GM23338 (cell line): ENCODE results near the gene TTPAL. TPM values are rescaled to one million over a fixed set of nuclear protein-coding genes. Genes with fewer than 3 reads are reported as not detected.

ENCODE experiments used
- ATAC-seq: fragments of 200-7000 bp; cut with Tn5 transposase; 3 replicates; pipeline ENCODE4 v1.9.1; 2020
- DNase-seq: peaks from one replicate; pipeline ENCODE4 v3.0.0-alpha.2; 2015; ENCODE audit warnings: low spot score
- H2AFZ ChIP-seq: fragments of 200-600 bp; sonication (generic); 2 replicates; pipeline ENCODE4 v1.8.0; 2016; ENCODE audit warnings: antibody characterized with exemption, mild to moderate bottlenecking, moderate library complexity
- H3F3A ChIP-seq: fragments of 200-600 bp; sonication (generic); replicated peaks from 2 replicates; pipeline ENCODE4 v1.8.0; 2017; ENCODE audit warnings: antibody characterized with exemption, mixed run types, low read depth
- H3K27ac ChIP-seq: fragments of 200-600 bp; sonication (generic); 2 replicates; pipeline ENCODE4 v1.6.1; 2016; ENCODE audit warnings: low read depth
- H3K27me3 ChIP-seq: fragments of 200-600 bp; sonication (generic); 2 replicates; pipeline ENCODE4 v1.8.0; 2016; ENCODE audit warnings: mild to moderate bottlenecking, mixed run types, moderate library complexity; ENCODE audit not compliant: insufficient read depth
- H3K36me3 ChIP-seq: fragments of 200-600 bp; sonication (generic); 2 replicates; pipeline ENCODE4 v1.8.0; 2016; ENCODE audit warnings: mild to moderate bottlenecking; ENCODE audit not compliant: insufficient read depth
- H3K4me1 ChIP-seq: fragments of 200-600 bp; sonication (generic); 2 replicates; pipeline ENCODE4 v1.8.0; 2016; ENCODE audit warnings: mild to moderate bottlenecking, moderate library complexity; ENCODE audit not compliant: insufficient read depth
- H3K4me2 ChIP-seq: fragments of 200-600 bp; sonication (generic); 2 replicates; pipeline ENCODE4 v1.7.1; 2017; ENCODE audit warnings: mixed run types
- H3K4me3 ChIP-seq: fragments of 200-600 bp; sonication (generic); 2 replicates; pipeline ENCODE4 v1.6.1; 2016; ENCODE audit warnings: mixed run types
- H3K79me2 ChIP-seq: fragments of 200-600 bp; sonication (generic); replicated peaks from 2 replicates; pipeline ENCODE4 v1.8.0; 2017; ENCODE audit warnings: mild to moderate bottlenecking; ENCODE audit not compliant: insufficient read depth
- H3K9me2 ChIP-seq: fragments of 200-600 bp; sonication (generic); 2 replicates; pipeline ENCODE4 v1.8.0; 2017; ENCODE audit not compliant: insufficient read depth
- H4K20me1 ChIP-seq: fragments of 200-600 bp; sonication (generic); replicated peaks from 2 replicates; pipeline ENCODE4 v1.8.0; 2017; ENCODE audit warnings: mild to moderate bottlenecking; ENCODE audit not compliant: insufficient read depth
- H3K27ac Mint-ChIP-seq: 2 replicates; pipeline ENCODE4 v1.8.0; 2020; ENCODE audit warnings: inconsistent platforms, mild to moderate bottlenecking, moderate library complexity, mixed read lengths
- H3K27me3 Mint-ChIP-seq: 3 replicates; pipeline ENCODE4 v1.8.0; 2022; ENCODE audit warnings: low read depth, mild to moderate bottlenecking, moderate library complexity, mixed read lengths, inconsistent platforms; ENCODE audit not compliant: insufficient read depth, poor library complexity
- H3K36me3 Mint-ChIP-seq: 3 replicates; pipeline ENCODE4 v1.8.0; 2021; ENCODE audit warnings: low read depth, mild to moderate bottlenecking, inconsistent platforms, moderate library complexity, mixed read lengths
- H3K4me1 Mint-ChIP-seq: 3 replicates; pipeline ENCODE4 v1.8.0; 2020; ENCODE audit warnings: mild to moderate bottlenecking, inconsistent platforms, mixed read lengths
- H3K4me3 Mint-ChIP-seq: 3 replicates; pipeline ENCODE4 v1.8.0; 2021; ENCODE audit warnings: moderate library complexity, mild to moderate bottlenecking, inconsistent platforms, mixed read lengths
- H3K9me3 Mint-ChIP-seq: 3 replicates; pipeline ENCODE4 v1.8.0; 2020; ENCODE audit warnings: moderate library complexity, mild to moderate bottlenecking, inconsistent platforms, mixed read lengths
- CREB1 ChIP-seq: fragments of 250-450 bp; sonication (Bioruptor Pico); IDR thresholded peaks from 2 replicates; pipeline ENCODE4 v1.5.0; 2020; ENCODE audit warnings: low read depth, mild to moderate bottlenecking, moderate library complexity
- CTCF ChIP-seq, 2 experiments: fragments of 200-600 bp in 1 of 2; sonication (generic) in 1 of 2; conservative IDR thresholded peaks; 2 replicates each; pipeline versions ENCODE4 v1.5.1 to v1.6.1; 2016 to 2017; ENCODE audit warnings: antibody characterized with exemption in 2 of 2, low read depth in 2 of 2, mild to moderate bottlenecking in 2 of 2, moderate library complexity in 1 of 2
- ETS1 ChIP-seq: IDR thresholded peaks from 2 replicates; pipeline ENCODE4 v1.6.1; 2016; ENCODE audit warnings: antibody characterized with exemption
- EZH2phosphoT487 ChIP-seq: fragments of 200-600 bp; sonication (generic); IDR thresholded peaks from one replicate; pipeline ENCODE4 v1.8.1; 2018; ENCODE audit warnings: antibody characterized with exemption; ENCODE audit not compliant: unreplicated experiment
- JUNB ChIP-seq: IDR thresholded peaks from one replicate; pipeline ENCODE4 v1.6.1; 2016; ENCODE audit warnings: antibody characterized with exemption; ENCODE audit not compliant: unreplicated experiment
- STAT1 ChIP-seq: IDR thresholded peaks from one replicate; pipeline ENCODE4 v1.6.1; 2016; ENCODE audit warnings: antibody characterized with exemption; ENCODE audit not compliant: unreplicated experiment
- ZNF114 ChIP-seq: fragments of 250-450 bp; sonication (Bioruptor Pico); IDR thresholded peaks from 2 replicates; pipeline ENCODE4 v1.5.0; 2020; ENCODE audit warnings: mild to moderate bottlenecking, moderate library complexity
- polyA plus RNA-seq: library from polyadenylated mRNA; unstranded; fragments of >200 nt; fragmentation: Nextera tagmentation; extraction: Ambion mirVana; gene quantifications from 2 replicates; pipeline ENCODE4 v1.2.1, GENCODE V29; 2016
- total RNA-seq: library from RNA; depleted of rRNA; stranded (reverse); fragments of >200 nt; shearing (Covaris generic); gene quantifications from 2 replicates; pipeline ENCODE4 v1.2.3, GENCODE V29; 2014
- TF ChIP-seq, protein P1 (sequence below): IDR thresholded peaks from one replicate; pipeline ENCODE4 v1.6.1; 2018; ENCODE audit warnings: antibody characterized with exemption; ENCODE audit not compliant: unreplicated experiment
- TF ChIP-seq, protein P2 (sequence below): fragments of 250-450 bp; sonication (Bioruptor Pico); IDR thresholded peaks from 2 replicates; pipeline ENCODE4 v1.5.0; 2020; ENCODE audit warnings: mild to moderate bottlenecking, moderate library complexity

TTPAL gene
- total and polyA plus RNA-seq, 2 experiments from 2014 or later, result 3.7 to 10.2 TPM

GRCh38 chr20:44513871-44514270, 38.2 kb downstream of the TTPAL start:
- ATAC-seq, result no peak
- H3K4me1 Mint-ChIP-seq, result no peaks in the 10 kb centered on the region
- H3K36me3 Mint-ChIP-seq, result peaks cover 10% of the 10 kb centered on the region; the same call in 2 of the 3 replicates
- H3K9me2 ChIP-seq, result no peaks in the 10 kb centered on the region
- H3F3A ChIP-seq, result no peaks in the 10 kb centered on the region
- TF ChIP-seq CTCF (conservative IDR thresholded peaks at IDR 0.05; ENCODE audit: low read depth in 2 of 2) (no peak), ETS1 (no peak), STAT1 (no peak), JUNB (no peak), ZNF114 (no peak)
- TF ChIP-seq, protein P1, sequence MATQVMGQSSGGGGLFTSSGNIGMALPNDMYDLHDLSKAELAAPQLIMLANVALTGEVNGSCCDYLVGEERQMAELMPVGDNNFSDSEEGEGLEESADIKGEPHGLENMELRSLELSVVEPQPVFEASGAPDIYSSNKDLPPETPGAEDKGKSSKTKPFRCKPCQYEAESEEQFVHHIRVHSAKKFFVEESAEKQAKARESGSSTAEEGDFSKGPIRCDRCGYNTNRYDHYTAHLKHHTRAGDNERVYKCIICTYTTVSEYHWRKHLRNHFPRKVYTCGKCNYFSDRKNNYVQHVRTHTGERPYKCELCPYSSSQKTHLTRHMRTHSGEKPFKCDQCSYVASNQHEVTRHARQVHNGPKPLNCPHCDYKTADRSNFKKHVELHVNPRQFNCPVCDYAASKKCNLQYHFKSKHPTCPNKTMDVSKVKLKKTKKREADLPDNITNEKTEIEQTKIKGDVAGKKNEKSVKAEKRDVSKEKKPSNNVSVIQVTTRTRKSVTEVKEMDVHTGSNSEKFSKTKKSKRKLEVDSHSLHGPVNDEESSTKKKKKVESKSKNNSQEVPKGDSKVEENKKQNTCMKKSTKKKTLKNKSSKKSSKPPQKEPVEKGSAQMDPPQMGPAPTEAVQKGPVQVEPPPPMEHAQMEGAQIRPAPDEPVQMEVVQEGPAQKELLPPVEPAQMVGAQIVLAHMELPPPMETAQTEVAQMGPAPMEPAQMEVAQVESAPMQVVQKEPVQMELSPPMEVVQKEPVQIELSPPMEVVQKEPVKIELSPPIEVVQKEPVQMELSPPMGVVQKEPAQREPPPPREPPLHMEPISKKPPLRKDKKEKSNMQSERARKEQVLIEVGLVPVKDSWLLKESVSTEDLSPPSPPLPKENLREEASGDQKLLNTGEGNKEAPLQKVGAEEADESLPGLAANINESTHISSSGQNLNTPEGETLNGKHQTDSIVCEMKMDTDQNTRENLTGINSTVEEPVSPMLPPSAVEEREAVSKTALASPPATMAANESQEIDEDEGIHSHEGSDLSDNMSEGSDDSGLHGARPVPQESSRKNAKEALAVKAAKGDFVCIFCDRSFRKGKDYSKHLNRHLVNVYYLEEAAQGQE, result no peak
- no peaks in the 10 kb centered on the region for H3K27me3 Mint-ChIP-seq
- no peak overlapping the region for H3K27ac Mint-ChIP-seq
- H2AFZ ChIP-seq, result no peak overlapping the region
- no peaks in the 10 kb centered on the region for H3K27me3 ChIP-seq
- H3K4me1 ChIP-seq, result no peaks in the 10 kb centered on the region
- H3K36me3 ChIP-seq, result peaks cover 8% of the 10 kb centered on the region; the same call in 1 of the 2 replicates
- DNase-seq, result no peak
- no peak overlapping the region for H3K27ac ChIP-seq
- no peak overlapping the region for H3K4me3 ChIP-seq
- H3K4me2 ChIP-seq, result no peak overlapping the region
- no peak overlapping the region for H3K4me3 Mint-ChIP-seq
- no peaks in the 10 kb centered on the region for H3K9me3 Mint-ChIP-seq
- H3K79me2 ChIP-seq, result peaks cover 62% of the 10 kb centered on the region
- H4K20me1 ChIP-seq, result peaks cover 6% of the 10 kb centered on the region

GRCh38 chr20:44516491-44516890, 40.8 kb downstream of the TTPAL start:
- H3K4me3 ChIP-seq, result no peak overlapping the region
- no peaks in the 10 kb centered on the region for H3K36me3 ChIP-seq
- no peak for ATAC-seq
- TF ChIP-seq, protein P2, sequence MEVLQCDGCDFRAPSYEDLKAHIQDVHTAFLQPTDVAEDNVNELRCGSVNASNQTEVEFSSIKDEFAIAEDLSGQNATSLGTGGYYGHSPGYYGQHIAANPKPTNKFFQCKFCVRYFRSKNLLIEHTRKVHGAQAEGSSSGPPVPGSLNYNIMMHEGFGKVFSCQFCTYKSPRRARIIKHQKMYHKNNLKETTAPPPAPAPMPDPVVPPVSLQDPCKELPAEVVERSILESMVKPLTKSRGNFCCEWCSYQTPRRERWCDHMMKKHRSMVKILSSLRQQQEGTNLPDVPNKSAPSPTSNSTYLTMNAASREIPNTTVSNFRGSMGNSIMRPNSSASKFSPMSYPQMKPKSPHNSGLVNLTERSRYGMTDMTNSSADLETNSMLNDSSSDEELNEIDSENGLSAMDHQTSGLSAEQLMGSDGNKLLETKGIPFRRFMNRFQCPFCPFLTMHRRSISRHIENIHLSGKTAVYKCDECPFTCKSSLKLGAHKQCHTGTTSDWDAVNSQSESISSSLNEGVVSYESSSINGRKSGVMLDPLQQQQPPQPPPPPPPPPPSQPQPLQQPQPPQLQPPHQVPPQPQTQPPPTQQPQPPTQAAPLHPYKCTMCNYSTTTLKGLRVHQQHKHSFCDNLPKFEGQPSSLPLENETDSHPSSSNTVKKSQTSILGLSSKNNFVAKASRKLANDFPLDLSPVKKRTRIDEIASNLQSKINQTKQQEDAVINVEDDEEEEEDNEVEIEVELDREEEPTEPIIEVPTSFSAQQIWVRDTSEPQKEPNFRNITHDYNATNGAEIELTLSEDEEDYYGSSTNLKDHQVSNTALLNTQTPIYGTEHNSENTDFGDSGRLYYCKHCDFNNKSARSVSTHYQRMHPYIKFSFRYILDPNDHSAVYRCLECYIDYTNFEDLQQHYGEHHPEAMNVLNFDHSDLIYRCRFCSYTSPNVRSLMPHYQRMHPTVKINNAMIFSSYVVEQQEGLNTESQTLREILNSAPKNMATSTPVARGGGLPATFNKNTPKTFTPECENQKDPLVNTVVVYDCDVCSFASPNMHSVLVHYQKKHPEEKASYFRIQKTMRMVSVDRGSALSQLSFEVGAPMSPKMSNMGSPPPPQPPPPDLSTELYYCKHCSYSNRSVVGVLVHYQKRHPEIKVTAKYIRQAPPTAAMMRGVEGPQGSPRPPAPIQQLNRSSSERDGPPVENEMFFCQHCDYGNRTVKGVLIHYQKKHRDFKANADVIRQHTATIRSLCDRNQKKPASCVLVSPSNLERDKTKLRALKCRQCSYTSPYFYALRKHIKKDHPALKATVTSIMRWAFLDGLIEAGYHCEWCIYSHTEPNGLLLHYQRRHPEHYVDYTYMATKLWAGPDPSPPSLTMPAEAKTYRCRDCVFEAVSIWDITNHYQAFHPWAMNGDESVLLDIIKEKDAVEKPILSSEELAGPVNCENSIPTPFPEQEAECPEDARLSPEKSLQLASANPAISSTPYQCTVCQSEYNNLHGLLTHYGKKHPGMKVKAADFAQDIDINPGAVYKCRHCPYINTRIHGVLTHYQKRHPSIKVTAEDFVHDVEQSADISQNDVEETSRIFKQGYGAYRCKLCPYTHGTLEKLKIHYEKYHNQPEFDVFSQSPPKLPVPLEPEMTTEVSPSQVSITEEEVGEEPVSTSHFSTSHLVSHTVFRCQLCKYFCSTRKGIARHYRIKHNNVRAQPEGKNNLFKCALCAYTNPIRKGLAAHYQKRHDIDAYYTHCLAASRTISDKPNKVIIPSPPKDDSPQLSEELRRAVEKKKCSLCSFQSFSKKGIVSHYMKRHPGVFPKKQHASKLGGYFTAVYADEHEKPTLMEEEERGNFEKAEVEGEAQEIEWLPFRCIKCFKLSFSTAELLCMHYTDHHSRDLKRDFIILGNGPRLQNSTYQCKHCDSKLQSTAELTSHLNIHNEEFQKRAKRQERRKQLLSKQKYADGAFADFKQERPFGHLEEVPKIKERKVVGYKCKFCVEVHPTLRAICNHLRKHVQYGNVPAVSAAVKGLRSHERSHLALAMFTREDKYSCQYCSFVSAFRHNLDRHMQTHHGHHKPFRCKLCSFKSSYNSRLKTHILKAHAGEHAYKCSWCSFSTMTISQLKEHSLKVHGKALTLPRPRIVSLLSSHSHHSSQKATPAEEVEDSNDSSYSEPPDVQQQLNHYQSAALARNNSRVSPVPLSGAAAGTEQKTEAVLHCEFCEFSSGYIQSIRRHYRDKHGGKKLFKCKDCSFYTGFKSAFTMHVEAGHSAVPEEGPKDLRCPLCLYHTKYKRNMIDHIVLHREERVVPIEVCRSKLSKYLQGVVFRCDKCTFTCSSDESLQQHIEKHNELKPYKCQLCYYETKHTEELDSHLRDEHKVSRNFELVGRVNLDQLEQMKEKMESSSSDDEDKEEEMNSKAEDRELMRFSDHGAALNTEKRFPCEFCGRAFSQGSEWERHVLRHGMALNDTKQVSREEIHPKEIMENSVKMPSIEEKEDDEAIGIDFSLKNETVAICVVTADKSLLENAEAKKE (CRISPR knock-in tag), result no peak
- no peak for TF ChIP-seq CREB1
- no peak for TF ChIP-seq EZH2phosphoT487

More at GRCh38 chr20:44516491-44516890, 40.8 kb downstream of the TTPAL start:
- Mint-ChIP-seq H3K36me3 (no peaks in the 10 kb centered on the region), H3K9me3 (no peaks in the 10 kb centered on the region), H3K4me3 (no peak overlapping the region), H3K27ac (no peak overlapping the region), H3K4me1 (peaks cover 6% of the 10 kb centered on the region; the same call in 1 of the 3 replicates), H3K27me3 (no peaks in the 10 kb centered on the region)
- no peaks in the 10 kb centered on the region for H3F3A ChIP-seq
- no peak for DNase-seq
- no peak overlapping the region for H3K4me2 ChIP-seq
- no peaks in the 10 kb centered on the region for H3K9me2 ChIP-seq
- H3K27me3 ChIP-seq, result no peaks in the 10 kb centered on the region
- H3K4me1 ChIP-seq, result peaks cover 16% of the 10 kb centered on the region; the same call in 1 of the 2 replicates
- H2AFZ ChIP-seq, result no peak overlapping the region
- peaks cover 16% of the 10 kb centered on the region for H4K20me1 ChIP-seq
- peaks cover 88% of the 10 kb centered on the region for H3K79me2 ChIP-seq
- H3K27ac ChIP-seq, result no peak overlapping the region
